PC-9 (cell line): ENCODE results near the gene RASSF3.

Experiments used
- CTCF ChIP-seq: fragments of 200-600 bp; sonication (generic); conservative IDR thresholded peaks from 2 replicates; pipeline ENCODE4 v1.6.1; 2017; ENCODE audit warnings: mixed run types, antibody characterized with exemption, mild to moderate bottlenecking, moderate library complexity
- EZH2 ChIP-seq: fragments of 200-600 bp; sonication (generic); IDR thresholded peaks from 2 replicates; pipeline ENCODE4 v1.8.0; 2017; ENCODE audit warnings: antibody characterized with exemption, low read depth

- TF ChIP-seq EZH2 (no peak), CTCF (no peak)
These were observed 33.2 kb upstream of the RASSF3 start for GRCh38 chr12:64577046-64577445.
